COR-L47 (cell line): ENCODE measurements around the gene FLNB.
"Not testable (repeated sequence)": the region's sequence is repeated elsewhere in the genome, so short reads cannot be mapped to it uniquely, and the experiment has no call there.

Experiments
- DNase-seq: peaks from one replicate; lab custom pipeline; 2025; lab: John Stamatoyannopoulos, UW

Gene FLNB

DNA sequence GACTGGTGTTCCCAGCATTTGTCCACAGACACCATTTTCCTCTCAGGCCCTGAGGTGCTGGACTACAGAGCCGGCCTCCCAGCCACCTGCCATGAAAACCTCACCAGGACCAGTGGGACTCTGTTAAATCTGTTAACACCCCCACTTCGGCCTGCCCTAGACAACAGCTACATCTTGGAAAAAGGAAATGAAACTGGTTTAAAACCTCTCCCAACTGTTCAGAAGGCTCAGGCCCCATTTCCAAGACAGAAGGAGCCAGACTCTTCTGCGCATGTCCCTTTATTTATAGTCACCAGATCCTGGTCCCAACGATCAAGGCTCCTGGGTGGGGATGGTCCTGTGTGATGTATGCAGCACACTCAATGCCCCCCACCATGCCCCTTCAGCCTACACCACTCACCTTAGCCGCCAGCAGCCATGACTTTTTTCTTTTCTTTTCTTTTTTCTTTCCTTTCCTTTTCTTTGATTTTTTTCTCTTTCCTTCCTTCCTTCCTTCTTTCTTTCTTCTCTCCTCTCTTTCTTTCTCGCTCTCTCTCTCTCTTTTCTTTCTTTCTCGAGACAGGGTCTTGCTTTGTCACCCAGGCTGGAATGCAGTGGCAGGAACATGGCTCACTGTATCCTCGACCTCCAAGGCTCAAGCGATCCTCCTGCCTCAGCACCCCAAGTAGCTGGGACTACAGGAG lies 25.5 kb upstream of the FLNB start:
- DNase-seq = no peak

DNA sequence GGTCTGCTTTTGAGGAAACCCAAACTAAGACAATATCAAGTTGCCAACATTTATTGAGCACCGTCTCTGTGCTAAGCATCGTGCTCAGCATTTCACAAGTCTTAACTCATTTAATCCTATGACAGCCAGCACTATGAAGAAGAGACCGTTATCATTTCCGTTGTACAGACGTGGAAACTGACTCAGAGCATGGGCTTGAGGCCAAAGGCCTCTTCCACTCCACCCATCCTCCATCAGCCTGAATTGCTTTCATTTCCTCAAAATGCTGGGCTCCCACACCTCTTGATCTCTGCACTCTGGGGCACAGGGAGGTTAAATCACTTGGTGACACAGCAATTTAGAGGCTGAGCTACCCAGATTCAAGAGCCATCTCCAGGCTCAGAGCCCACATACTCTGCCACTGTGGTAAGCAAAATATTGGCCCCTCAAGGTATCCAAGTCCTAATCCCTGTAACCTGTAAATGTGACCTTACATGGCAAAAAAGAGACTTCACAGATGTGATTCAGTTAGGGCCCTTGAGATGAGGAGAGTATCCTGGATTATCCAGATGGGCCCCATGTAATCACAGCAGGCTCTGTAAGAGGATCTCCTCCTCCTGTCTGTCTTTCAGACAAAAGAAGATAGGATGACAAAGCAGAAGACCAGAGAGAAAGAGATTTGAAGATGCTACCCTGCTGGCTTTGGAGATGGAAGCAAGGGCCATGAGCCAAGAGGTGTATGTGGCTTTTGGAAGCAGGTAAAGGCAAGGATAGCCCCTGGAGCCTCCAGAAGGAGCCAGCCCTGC lies 24.3 kb upstream of the FLNB start:
- DNase-seq = no peak

- DNase-seq = no peak
Observed at GRCh38 chr3:57985176-57985983, 22.8 kb upstream of the FLNB start.

- no peak for DNase-seq
Observed at GRCh38 chr3:57985984-57986246, 22.3 kb upstream of the FLNB start.

DNA sequence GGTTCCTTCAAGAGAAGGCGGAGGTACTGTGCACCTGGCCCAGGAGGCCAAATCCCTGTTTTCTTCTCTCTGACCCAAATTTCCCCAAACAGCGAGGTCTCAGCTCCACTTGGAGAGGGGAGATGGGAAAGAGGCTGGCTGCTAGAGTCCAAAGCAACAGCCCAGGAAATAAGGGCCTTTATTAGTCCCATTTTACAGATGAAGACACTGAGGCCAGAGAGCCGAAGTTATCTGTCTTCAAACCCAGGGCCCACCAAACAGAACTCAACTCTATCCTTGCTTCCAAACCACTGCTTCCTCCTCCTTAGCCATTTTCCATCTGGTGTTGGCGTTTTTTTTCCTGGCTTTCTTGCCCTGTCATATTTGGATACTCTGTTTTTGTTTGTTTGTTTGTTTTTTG lies 22.0 kb upstream of the FLNB start:
- DNase-seq = no peak

DNA sequence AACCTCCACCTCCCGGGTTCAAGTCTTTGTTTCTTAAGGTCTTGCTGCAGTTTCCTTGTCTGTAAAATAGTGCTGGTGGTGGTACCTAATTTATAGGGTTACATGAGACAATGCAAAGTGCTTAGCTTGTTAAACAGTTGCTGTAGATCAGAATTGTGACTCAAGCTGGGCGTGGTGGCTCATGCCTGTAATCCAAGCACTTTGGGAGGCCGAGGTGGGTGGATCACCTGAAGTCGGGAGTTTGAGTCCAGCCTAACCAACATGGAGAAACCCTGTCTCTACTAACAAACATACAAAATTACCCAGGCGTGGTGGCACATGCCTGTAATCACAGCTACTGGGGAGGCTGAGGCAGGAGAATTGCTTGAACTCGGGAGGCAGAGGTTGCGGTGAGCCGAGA lies 19.0 kb upstream of the FLNB start:
- not testable (repeated sequence) for DNase-seq

GRCh38 chr3:57989646-57990045 lies 18.6 kb upstream of the FLNB start:
- no peak for DNase-seq

- DNase-seq = no peak
Observed at GRCh38 chr3:57992452-57993213, 15.6 kb upstream of the FLNB start.

GRCh38 chr3:57998366-57999283 lies 9.6 kb upstream of the FLNB start:
- no peak for DNase-seq

DNA sequence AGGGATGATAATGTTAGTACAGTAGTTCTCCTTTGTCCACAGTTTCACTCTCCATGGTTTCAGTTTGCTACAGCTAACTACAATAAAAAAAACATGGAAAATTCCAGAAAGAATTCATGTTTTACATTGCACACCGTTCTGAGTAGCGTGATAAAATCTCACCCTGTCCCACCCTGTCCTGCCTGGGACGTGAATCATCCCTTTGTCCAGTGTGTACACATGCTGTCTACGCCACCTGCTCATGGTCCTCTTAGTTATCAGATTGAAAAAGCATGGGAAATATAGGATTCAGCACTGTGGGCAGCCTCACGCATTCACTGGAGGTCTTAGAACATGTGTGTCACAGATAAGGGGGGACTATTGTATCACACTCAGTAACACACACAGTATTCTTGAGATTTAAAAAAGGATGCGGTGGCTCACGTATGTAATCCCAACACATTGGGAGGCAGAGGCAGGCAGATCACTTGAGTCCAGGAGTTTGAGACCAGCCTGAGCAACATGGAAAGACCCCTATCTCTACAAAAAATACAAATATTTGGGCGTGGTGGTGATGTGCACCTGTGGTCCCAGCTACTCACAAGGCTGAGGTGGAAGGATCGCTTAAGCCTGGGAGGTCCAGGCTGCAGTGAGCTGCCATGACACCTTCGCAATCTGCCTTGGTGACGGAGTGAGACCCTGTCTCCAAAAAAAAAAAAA lies 8.7 kb upstream of the FLNB start:
- DNase-seq = no peak

DNA sequence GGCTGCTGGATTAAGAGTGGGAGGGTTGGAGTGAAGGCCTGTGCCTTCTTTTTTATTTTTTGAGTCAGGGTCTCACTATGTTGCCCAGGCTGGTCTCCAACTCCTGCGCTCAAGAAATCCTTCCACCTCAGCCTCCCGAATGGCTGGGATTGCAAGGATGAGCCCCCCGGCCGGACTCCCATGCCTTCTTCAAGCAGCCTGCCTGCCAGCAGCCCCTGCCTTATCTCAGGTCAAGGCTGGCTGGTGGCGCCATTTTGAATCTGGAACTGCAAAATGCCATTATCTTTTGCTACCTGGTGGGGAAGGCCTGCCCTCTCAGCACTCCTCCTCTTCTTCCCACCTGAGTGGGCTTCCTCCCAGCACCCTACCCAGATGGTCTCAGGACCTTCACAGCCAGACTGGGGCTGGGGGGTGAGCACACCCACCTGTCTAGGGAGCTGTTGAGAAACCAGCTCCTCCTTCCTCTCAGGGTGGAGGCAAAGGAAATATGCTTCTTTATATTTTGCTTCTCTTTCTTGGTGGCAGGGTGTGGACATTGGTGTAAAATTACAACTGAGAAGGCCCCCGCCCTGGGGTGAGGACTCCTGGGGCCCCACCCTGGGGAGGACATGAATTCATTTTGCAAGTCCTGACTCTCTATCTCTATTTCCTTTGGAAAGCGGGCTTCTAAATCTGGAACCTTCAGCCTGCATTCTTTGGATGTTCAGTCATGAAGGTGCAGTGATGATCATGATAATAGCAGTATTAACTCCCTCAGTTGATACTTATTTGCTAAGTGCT lies 7.7 kb upstream of the FLNB start:
- no peak for DNase-seq

- no peak for DNase-seq
Observed at GRCh38 chr3:58001086-58001467, 7.1 kb upstream of the FLNB start.

GRCh38 chr3:58001979-58002378 lies 6.2 kb upstream of the FLNB start:
- no peak for DNase-seq

DNA sequence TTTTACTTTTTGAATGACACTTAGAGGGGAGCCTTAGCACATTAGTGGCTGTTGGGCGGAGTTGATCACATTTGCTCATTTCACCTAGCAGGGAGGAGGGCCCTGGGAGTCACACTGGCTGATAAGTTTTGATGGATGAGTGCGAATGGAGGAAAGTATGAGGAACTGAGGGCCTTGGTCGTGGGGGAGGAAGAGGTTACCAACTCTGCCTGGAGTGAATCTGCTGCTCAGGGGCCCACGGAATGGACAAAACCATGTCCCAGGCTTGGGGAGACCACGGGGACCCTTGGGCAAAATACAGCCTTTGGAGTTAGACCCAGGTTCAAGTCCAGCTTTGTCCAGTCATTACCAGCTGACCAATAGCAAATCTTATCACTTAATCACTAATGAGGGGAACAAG lies 5.1 kb upstream of the FLNB start:
- DNase-seq = no peak

DNA sequence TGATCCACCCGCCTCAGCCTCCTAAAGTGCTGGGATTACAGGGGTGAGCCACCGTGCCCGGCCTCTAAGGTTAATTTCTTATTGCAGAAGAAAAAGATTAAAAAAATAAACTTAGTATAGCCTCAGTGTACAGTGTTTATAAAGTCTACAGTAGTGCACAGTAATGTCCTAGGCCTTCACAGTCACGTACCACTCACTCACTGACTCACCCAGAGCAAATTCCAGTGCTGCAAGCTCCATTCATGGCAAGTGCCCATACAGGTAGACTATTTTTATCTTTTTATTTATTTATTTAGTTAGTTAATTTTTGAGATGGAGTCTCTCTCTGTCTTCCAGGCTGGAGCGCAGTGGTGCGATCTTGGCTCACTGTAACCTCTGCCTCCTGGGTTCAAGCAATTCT lies 3.2 kb upstream of the FLNB start:
- no peak for DNase-seq

DNA sequence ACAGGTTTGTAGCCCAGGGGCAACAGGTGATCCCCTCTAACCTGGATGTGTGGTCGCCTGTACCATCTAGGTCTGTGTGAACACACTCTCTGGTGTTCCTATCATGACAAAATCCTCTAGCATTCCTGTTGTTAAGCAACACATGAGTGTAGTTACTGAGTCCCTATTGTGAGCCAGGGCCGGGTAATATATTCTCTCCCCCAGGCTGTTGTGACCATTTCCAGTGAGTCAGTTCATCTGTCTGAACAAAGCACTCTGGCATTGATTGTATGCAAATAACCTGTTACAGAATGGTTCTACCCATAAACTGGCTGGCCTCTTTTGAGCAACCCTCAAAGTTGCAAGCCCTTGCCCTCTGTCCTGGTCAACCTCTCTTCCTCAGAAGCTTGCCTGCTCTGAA lies 2.6 kb upstream of the FLNB start:
- no peak for DNase-seq

DNA sequence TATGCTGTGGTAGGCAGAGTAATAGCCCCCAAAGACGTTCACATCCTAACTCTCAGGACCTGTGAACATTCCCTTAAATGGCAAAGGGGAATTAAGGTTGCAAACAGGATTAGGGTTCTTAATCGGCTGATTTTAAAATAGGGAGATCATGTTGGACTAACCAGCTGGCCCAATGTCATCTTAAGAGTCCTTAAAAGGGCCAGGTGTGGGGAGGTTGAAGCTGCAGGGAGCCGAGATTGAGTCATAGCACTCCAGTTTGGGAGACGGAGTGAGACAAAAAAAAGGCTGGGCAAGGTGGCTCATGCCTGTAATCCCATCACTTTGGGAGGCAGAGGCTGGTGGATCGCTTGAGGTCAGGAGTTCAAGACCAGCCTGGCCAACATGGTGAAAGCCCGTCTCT lies 1.6 kb upstream of the FLNB start:
- DNase-seq = no peak

- DNase-seq = no peak
Observed at GRCh38 chr3:58009026-58009748, 965 bp downstream of the FLNB start.
